ENCODE data around the gene EXOC3L4.
A peak's percentile ranks its signal among the peaks of the same experiment; 100 is the strongest.

Gene EXOC3L4

DNA sequence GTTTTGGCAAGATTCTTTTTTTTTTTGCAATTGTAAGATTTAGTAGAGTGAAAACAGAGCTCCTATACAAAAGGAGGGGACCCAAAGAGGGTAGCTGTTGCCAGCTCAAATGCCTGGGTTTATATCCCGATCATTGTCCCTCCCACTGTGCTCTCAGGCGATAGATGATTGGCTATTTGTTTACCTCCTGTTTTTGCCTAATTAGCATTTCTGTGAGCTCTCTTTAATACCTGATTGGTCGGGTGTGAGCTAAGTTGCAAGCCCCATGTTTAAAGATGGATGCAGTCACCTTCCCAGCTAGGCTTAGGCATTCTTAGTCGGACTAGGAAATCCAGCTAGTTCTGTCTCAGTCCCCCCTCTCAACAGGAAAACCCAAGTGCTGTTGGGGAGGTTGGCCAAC is 1.9 kb downstream of the EXOC3L4 start:
- FAIRE-seq (no peak), DNase-seq (ENCODE audit: insufficient read length, low spot score) (no peak)

DNA sequence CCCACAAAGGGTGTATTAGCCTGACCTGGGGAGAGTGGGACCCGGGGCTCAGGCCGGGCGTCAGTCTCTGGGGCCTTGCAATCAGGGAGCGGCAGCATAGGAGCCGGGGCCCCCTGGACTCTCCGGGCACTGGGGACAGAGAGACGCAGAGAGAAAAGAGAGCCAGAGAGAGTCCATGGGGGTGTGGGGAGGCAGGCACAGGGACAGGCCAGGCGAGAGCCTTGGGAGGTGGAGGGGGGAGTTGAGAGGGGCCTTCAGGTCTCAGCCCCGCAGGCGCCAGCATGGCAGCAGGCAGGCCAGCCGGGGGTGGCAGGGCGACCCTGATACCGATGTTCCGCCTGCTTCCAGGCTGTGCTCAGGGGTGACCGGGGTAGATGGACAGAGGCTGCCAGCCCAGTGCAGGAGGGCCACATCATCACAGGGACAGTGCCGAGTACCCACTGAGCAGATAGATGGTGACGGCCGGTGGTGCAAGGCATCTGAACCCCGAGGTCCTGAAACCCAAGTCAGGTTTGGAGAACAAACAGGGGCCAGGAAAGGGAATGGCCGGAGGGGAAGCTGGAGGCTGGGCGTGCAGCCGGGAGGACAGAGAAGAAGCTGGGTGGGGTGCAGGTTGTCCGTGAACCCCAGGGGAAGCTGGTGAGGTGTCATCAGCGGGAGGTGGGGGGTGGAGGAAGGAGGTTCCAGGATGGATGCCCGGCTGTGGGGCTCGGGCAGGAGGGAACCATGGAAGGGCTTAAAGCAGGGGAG is 2.9 kb downstream of the EXOC3L4 start:
- DNase-seq (ENCODE audit: insufficient read length, low spot score) (no peak), FAIRE-seq (no peak)
- no peak for TF ChIP-seq TAF1 (IDR thresholded peaks at IDR 0.05; ENCODE audit: low read depth, low read length)
- no peak for TF ChIP-seq POLR2A (IDR thresholded peaks at IDR 0.05; ENCODE audit: low read depth, low read length)
- no peak for TF ChIP-seq PAX5 (IDR thresholded peaks at IDR 0.05; ENCODE audit: insufficient read depth, low read length, severe bottlenecking)
- TF ChIP-seq POU2F2 (IDR thresholded peaks at IDR 0.05; ENCODE audit: low read depth, low read length), result no peak
- no peak for TF ChIP-seq SPI1 (IDR thresholded peaks at IDR 0.05; ENCODE audit: low read depth, low read length)
- TF ChIP-seq POLR2AphosphoS5 (IDR thresholded peaks at IDR 0.05; ENCODE audit: low read depth, low read length), result no peak

More for the DNA sequence above, 1.9 kb downstream of the EXOC3L4 start:
- no peak for TF ChIP-seq POLR2A (IDR thresholded peaks at IDR 0.05; ENCODE audit: low read depth, low read length)
- TF ChIP-seq PAX5 (IDR thresholded peaks at IDR 0.05; ENCODE audit: insufficient read depth, low read length, severe bottlenecking), result no peak
- no peak for TF ChIP-seq SPI1 (IDR thresholded peaks at IDR 0.05; ENCODE audit: low read depth, low read length)
- TF ChIP-seq TAF1 (IDR thresholded peaks at IDR 0.05; ENCODE audit: low read depth, low read length), result no peak
- TF ChIP-seq POU2F2 (IDR thresholded peaks at IDR 0.05; ENCODE audit: low read depth, low read length), result no peak
- TF ChIP-seq POLR2AphosphoS5 (IDR thresholded peaks at IDR 0.05; ENCODE audit: low read depth, low read length), result no peak

DNA sequence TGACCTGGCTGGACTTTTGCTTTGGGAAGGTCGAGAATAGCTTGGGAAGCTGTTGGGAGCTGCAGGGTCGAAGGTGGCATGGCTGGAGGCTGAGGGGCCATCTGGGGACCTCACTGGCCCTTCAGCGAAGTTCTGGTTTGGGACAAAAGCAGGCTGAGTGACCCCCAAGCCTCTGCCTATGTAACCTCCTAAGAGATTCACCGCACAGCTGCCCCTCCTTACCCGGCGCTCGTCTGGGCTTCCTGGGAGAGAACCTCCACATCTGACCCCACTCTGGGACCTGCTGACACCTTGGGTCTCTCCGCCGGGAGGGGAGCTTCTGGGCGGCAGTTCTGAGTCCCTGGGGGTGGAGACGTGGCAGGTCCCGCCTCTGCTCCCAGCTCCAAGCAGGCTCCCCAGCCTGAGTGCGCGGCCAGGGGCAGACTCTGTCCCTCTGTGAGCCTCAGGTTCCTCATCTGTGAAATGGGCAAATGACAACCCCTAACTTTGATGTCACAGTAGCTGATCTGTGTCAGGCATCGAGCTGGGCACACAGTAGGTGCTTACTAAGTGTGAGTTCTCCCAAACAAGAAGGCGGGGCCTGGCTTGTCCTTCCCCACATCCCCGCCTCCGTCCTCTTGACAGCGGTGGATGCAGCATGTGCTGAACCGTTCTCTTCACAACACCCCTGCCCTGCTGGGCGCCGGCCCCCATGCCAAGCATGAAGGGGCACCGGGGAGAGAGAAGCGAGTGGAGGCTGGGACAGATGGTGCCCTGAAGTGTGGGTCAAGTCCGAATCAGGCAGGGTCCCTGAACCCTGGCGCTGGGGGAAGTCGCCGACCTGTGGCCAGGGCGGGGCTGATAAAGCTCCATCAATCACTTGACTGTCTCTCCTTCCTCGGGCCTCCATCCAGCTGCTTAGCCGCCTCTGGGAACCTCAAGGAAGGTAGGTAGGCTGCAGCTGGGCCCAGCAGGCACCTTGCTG is 3.8 kb downstream of the EXOC3L4 start:
- FAIRE-seq, result no peak
- no peak for DNase-seq (ENCODE audit: insufficient read length, low spot score)
- TF ChIP-seq POU2F2 (IDR thresholded peaks at IDR 0.05; ENCODE audit: low read depth, low read length), result no peak
- TF ChIP-seq PAX5 (IDR thresholded peaks at IDR 0.05; ENCODE audit: insufficient read depth, low read length, severe bottlenecking), result no peak
- no peak for TF ChIP-seq TAF1 (IDR thresholded peaks at IDR 0.05; ENCODE audit: low read depth, low read length)
- TF ChIP-seq SPI1 (IDR thresholded peaks at IDR 0.05; ENCODE audit: low read depth, low read length), result no peak
- no peak for TF ChIP-seq POLR2AphosphoS5 (IDR thresholded peaks at IDR 0.05; ENCODE audit: low read depth, low read length)
- TF ChIP-seq POLR2A (IDR thresholded peaks at IDR 0.05; ENCODE audit: low read depth, low read length), result no peak

DNA sequence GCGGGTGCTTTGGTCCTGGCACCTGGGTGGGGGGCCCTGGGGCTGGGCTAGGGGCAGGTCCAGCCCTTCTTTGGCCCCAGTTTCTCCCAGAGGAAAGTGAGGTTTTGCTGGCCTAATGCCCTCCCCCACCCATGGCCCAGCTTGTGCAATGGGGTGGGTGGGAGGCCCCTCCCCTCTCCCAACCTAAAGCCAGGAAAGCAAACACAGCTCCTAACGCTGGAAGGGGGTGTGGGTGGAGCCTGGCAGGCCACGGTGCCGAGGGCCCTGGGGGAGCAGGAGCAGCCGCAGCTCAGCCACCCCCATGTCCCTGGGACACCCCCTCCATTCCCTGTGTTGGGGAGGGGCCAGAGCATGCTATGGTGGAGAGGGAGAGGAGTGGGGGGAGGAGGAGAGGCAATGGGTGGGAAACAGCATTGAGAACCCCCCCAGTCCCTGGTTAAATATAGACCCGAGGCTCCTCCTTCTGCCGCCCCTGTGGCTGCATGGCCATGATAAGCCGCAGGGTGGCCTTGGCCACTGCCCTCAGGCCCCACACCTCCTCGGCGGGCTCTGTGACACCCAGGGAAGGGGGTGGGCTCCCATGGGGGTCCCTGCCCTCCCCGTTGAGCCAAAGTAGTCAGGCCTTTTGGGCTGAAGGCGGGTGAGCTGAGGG is 4.7 kb downstream of the EXOC3L4 start:
- no peak for DNase-seq (ENCODE audit: insufficient read length, low spot score)
- TF ChIP-seq SPI1 (IDR thresholded peaks at IDR 0.05; ENCODE audit: low read depth, low read length) (no peak), TAF1 (IDR thresholded peaks at IDR 0.05; ENCODE audit: low read depth, low read length) (no peak), POLR2AphosphoS5 (IDR thresholded peaks at IDR 0.05; ENCODE audit: low read depth, low read length) (no peak)
- no peak for FAIRE-seq

DNA sequence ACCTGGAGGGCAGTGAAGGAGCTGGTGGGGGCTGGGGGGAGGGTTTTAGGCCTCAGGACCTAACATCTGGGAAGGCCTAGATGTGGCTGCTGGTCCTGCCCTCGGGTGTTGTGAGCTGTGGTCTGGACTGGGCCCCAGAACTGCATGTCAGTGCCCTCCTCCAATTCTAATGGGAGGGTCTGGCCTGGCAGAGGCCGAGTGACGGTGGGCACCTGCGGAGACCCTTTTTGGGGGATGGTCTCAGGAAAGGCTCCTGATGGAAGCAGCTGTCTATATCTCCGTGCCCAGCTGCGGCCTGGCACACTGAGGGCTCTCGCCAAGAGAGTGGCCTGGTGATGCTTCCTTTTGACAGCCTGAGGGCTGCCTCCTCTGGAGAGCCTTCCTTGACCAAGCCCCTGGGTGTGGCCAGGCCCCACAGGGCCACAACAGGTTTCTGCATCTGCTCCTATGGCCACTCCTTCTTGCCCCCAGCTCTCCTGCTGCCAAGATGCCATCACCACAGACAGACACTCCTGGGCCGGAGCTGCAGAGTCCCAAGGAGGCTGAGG is 5.3 kb downstream of the EXOC3L4 start:
- FAIRE-seq (no peak), DNase-seq (ENCODE audit: insufficient read length, low spot score) (no peak)
- TF ChIP-seq POU2F2 (IDR thresholded peaks at IDR 0.05; ENCODE audit: low read depth, low read length) (no peak), POLR2A (IDR thresholded peaks at IDR 0.05; ENCODE audit: low read depth, low read length) (no peak), TAF1 (IDR thresholded peaks at IDR 0.05; ENCODE audit: low read depth, low read length) (no peak), PAX5 (IDR thresholded peaks at IDR 0.05; ENCODE audit: insufficient read depth, low read length, severe bottlenecking) (no peak), SPI1 (IDR thresholded peaks at IDR 0.05; ENCODE audit: low read depth, low read length) (no peak), POLR2AphosphoS5 (IDR thresholded peaks at IDR 0.05; ENCODE audit: low read depth, low read length) (no peak)

DNA sequence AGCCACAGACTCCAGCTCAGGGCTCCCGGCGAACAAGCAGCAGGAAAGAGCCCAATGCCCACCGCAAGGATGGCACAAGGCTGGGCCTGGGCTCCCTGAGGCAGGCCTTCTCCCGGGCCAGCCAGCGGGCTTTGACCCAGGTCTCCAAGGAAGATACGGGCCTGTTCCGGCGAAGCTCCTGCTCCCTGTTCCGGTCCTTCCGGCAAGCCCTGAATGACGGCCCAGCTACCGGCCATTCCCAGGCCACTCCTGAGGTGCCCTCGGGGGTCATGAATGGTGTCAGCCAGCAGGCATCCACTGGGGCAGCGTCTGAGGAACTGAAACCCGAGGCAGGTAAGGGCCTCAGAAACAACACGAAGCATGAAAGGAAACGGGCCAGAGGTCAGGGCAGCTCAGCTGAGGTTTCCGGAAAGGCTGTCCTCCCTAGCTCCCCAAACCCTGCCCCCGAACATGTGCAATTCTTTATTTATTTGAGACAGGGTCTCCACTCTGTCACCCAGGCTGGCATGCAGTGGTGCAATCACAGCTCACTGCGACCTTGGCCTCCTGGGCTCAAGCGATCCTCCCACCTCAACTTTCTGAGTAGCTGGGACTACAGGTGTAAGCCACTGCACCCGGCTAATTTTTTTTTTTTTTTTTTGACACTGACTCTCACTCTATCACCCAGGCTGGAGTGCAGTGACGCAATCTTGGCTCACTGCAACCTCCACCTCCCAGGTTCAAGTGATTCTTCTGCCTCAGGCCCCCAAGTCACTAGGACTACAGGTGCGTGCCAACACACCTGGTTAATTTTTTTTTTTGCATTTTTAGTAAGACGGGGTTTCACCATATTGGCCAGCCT is 6.0 kb downstream of the EXOC3L4 start:
- DNase-seq (ENCODE audit: insufficient read length, low spot score) (no peak), FAIRE-seq (peak; percentile 93)
- TF ChIP-seq POLR2A (IDR thresholded peaks at IDR 0.05; ENCODE audit: low read depth, low read length) (no peak), TAF1 (IDR thresholded peaks at IDR 0.05; ENCODE audit: low read depth, low read length) (no peak), SPI1 (IDR thresholded peaks at IDR 0.05; ENCODE audit: low read depth, low read length) (peak; percentile 96), PAX5 (IDR thresholded peaks at IDR 0.05; ENCODE audit: insufficient read depth, low read length, severe bottlenecking) (no peak), POLR2AphosphoS5 (IDR thresholded peaks at IDR 0.05; ENCODE audit: low read depth, low read length) (no peak), POU2F2 (IDR thresholded peaks at IDR 0.05; ENCODE audit: low read depth, low read length) (no peak)

DNA sequence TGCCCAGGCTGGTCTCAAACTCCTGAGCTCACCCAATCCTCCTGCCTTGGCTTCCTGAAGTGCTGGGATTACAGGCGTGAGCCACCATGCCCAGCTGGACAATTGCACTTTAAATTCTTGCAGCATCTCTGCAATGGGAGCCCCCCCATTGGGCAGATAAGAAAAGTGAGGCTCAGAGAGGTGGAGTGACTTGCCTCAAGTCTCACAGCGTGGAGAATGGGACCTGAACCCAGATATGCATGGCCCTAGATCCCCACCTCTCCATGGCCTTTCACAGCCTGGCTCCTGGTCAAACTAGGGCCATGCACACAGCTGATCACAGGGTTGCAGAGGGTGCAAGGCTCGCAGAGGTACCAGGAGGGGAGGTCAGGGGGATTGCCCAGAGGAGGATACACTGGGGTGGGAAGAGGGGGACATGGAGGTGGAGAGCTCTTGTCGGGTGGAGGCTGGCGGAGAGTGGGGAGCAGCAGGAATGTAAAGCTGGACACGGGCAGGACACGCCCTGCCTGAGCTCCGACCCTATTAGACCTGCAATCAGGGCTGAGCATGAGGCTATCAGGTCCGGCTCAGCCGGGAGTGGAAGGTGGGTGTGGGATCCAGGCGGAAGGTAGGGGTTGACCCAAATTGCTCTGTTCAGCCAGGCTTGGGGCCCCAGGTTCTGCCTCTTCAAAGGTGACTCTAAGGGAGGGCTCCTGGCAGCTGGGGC is 6.9 kb downstream of the EXOC3L4 start:
- no peak for TF ChIP-seq PAX5 (IDR thresholded peaks at IDR 0.05; ENCODE audit: insufficient read depth, low read length, severe bottlenecking)
- no peak for TF ChIP-seq POU2F2 (IDR thresholded peaks at IDR 0.05; ENCODE audit: low read depth, low read length)
- TF ChIP-seq SPI1 (IDR thresholded peaks at IDR 0.05; ENCODE audit: low read depth, low read length), result no peak
- no peak for TF ChIP-seq POLR2A (IDR thresholded peaks at IDR 0.05; ENCODE audit: low read depth, low read length)
- TF ChIP-seq TAF1 (IDR thresholded peaks at IDR 0.05; ENCODE audit: low read depth, low read length), result no peak
- no peak for TF ChIP-seq POLR2AphosphoS5 (IDR thresholded peaks at IDR 0.05; ENCODE audit: low read depth, low read length)
- no peak for DNase-seq (ENCODE audit: insufficient read length, low spot score)
- FAIRE-seq, result peak; percentile 47
